Stimulated activated CD4-positive, alpha-beta T cell treated with anti-CD3 and anti-CD28 coated beads, TNF-alpha, amount 100 ng/mL, for 4 hours (primary cell): ENCODE results near the gene KRT3.

Source experiments
- DNase-seq, 3 experiments: peaks; one replicate each; pipeline ENCODE4 v3.0.0-alpha.2; 2020; ENCODE audit warnings: low read depth in 3 of 3

The KRT3 gene

GRCh38 chr12:52813885-52814709 lies 18.2 kb upstream of the KRT3 start, which contains the start of gene KRT4:
KRT4 (minus strand) TSS chr12:52814116; CDS start chr12:52814058, 58 bp downstream.
- DNase-seq, result no peak

- no peak for DNase-seq
Observed at GRCh38 chr12:52813203-52813819, 17.4 kb upstream of the KRT3 start.

GRCh38 chr12:52812749-52813148 lies 16.8 kb upstream of the KRT3 start:
- no peak for DNase-seq

GRCh38 chr12:52812073-52812400 lies 16.1 kb upstream of the KRT3 start:
- DNase-seq, result no peak

- DNase-seq, result no peak
Observed at GRCh38 chr12:52811191-52812072, 15.5 kb upstream of the KRT3 start.

- no peak for DNase-seq
Observed at GRCh38 chr12:52810554-52810953, 14.6 kb upstream of the KRT3 start.

- no peak for DNase-seq
Observed at GRCh38 chr12:52809166-52809565, 13.2 kb upstream of the KRT3 start.

- DNase-seq, result no peak
Observed at GRCh38 chr12:52808573-52809160, 12.8 kb upstream of the KRT3 start.

- DNase-seq, result no peak
Observed at GRCh38 chr12:52807544-52808470, 11.9 kb upstream of the KRT3 start.

- DNase-seq, result no peak
Observed at GRCh38 chr12:52806821-52807543, 11.1 kb upstream of the KRT3 start.

- no peak for DNase-seq
Observed at GRCh38 chr12:52806169-52806811, 10.4 kb upstream of the KRT3 start.

- no peak for DNase-seq
Observed at GRCh38 chr12:52805739-52806138, 9.8 kb upstream of the KRT3 start.

- DNase-seq, result no peak
Observed at GRCh38 chr12:52805000-52805399, 9.1 kb upstream of the KRT3 start.

GRCh38 chr12:52802442-52802841 lies 6.5 kb upstream of the KRT3 start:
- no peak for DNase-seq

GRCh38 chr12:52801773-52802172 lies 5.9 kb upstream of the KRT3 start:
- DNase-seq, result no peak

GRCh38 chr12:52800259-52800917 lies 4.5 kb upstream of the KRT3 start:
- no peak for DNase-seq

- DNase-seq, result no peak
Observed at GRCh38 chr12:52799505-52800211, 3.7 kb upstream of the KRT3 start.

- no peak for DNase-seq
Observed at GRCh38 chr12:52798671-52799504, 3.0 kb upstream of the KRT3 start.
